Calu3 (cell line): Measurements from ENCODE around the gene SBF2. TPM values are rescaled to one million over a fixed set of nuclear protein-coding genes. Genes with fewer than 3 reads are reported as not detected.

ENCODE experiments used
- BruUV-seq: library from RNA; stranded (reverse); fragments of 400-500 nt; replicated peaks from 2 replicates; lab custom pipeline; 2021; lab: Mats Ljungman, UMichigan
- CTCF ChIA-PET: fragments of 300-600 bp; sonication (Branson Sonifier 250); formaldehyde crosslinking; loops from one replicate; lab custom pipeline; 2022; ENCODE audit warnings: antibody characterized with exemption; lab: Charles Lee
- DNase-seq: peaks from one replicate; pipeline ENCODE4 v3.0.0; 2022
- H3K27ac Mint-ChIP-seq: one replicate; pipeline ENCODE4 v1.8.0; 2022; ENCODE audit warnings: mixed read lengths; ENCODE audit not compliant: unreplicated experiment
- H3K27me3 Mint-ChIP-seq: one replicate; pipeline ENCODE4 v1.8.0; 2022; ENCODE audit warnings: mixed read lengths; ENCODE audit not compliant: unreplicated experiment
- H3K36me3 Mint-ChIP-seq: one replicate; pipeline ENCODE4 v1.8.0; 2022; ENCODE audit warnings: mild to moderate bottlenecking, moderate library complexity, mixed read lengths; ENCODE audit not compliant: insufficient read depth, unreplicated experiment
- H3K4me1 Mint-ChIP-seq: one replicate; pipeline ENCODE4 v1.8.0; 2022; ENCODE audit warnings: mild to moderate bottlenecking, low read depth, mixed read lengths; ENCODE audit not compliant: unreplicated experiment
- H3K4me3 Mint-ChIP-seq: one replicate; pipeline ENCODE4 v1.8.0; 2022; ENCODE audit warnings: mild to moderate bottlenecking, low read depth, moderate library complexity, mixed read lengths; ENCODE audit not compliant: unreplicated experiment
- H3K9me3 Mint-ChIP-seq: one replicate; pipeline ENCODE4 v1.8.0; 2022; ENCODE audit warnings: low read depth, mixed read lengths; ENCODE audit not compliant: unreplicated experiment
- intact Hi-C: fragments of 100-400 bp; cut with micrococcal nuclease; formaldehyde crosslinking; loops from one replicate; pipeline ENCODE4 v1.10.0; 2022; ENCODE audit not compliant: unreplicated experiment
- total RNA-seq: library from RNA; stranded (reverse); gene quantifications from 2 replicates; pipeline ENCODE4 v1.2.3, GENCODE V29; 2022
- TF ChIP-seq, protein P1 (sequence below): fragments of 200-600 bp; IDR thresholded peaks from one replicate; pipeline ENCODE4 v1.8.0; 2022; ENCODE audit warnings: antibody characterized with exemption; ENCODE audit not compliant: unreplicated experiment

The SBF2 gene
- total RNA-seq, 1 experiment from 2014 or later: 39.0 TPM

DNA sequence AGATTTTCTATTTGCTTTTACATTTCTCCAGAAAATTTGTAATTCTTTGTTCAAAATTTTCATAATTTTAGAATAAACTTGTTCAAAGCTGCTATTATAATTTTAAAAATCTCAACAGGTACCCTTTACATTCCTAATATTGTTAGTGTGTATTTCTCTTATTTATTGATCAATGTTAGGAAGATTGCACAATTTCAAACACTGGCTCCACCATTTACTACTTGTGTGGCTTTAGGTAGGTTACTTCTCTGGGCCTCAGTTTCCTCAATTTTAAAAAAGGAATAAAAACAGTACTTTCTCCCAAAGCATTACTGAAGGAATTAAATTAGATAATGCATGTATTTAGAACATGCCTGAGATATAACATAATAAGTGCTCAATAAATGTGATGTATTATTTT is 180.2 kb downstream of the SBF2 start:
- Mint-ChIP-seq H3K4me1 (no peaks in the 10 kb centered on the region), H3K9me3 (no peaks in the 10 kb centered on the region), H3K27me3 (no peaks in the 10 kb centered on the region), H3K4me3 (no peak overlapping the region), H3K36me3 (no peaks in the 10 kb centered on the region), H3K27ac (no peak overlapping the region)
- TF ChIP-seq, protein P1, sequence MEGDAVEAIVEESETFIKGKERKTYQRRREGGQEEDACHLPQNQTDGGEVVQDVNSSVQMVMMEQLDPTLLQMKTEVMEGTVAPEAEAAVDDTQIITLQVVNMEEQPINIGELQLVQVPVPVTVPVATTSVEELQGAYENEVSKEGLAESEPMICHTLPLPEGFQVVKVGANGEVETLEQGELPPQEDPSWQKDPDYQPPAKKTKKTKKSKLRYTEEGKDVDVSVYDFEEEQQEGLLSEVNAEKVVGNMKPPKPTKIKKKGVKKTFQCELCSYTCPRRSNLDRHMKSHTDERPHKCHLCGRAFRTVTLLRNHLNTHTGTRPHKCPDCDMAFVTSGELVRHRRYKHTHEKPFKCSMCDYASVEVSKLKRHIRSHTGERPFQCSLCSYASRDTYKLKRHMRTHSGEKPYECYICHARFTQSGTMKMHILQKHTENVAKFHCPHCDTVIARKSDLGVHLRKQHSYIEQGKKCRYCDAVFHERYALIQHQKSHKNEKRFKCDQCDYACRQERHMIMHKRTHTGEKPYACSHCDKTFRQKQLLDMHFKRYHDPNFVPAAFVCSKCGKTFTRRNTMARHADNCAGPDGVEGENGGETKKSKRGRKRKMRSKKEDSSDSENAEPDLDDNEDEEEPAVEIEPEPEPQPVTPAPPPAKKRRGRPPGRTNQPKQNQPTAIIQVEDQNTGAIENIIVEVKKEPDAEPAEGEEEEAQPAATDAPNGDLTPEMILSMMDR: no peak
- intact Hi-C loops: no loop called here
- DNase-seq: no peak
- no TSS peak for BruUV-seq
- CTCF ChIA-PET: no interaction called here

DNA sequence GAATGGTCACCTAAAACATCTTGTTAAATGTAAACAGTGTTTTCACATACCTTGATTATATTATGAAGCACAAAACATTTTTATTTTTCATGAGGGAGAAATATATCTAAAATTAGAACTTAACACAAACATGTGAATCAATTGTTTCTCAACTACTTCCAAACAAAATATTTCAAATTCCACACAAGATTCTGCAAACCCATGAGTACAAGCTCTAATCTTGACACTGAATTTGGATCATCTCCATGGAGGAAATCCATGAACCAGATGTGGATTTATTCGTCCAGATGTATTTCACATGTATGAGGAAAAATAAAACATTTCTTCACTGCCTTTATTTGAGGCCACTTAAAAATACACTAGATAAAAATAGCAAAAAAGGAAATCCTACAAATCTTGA is 184.2 kb downstream of the SBF2 start:
- Mint-ChIP-seq H3K36me3 (no peaks in the 10 kb centered on the region), H3K27ac (no peak overlapping the region), H3K27me3 (no peaks in the 10 kb centered on the region), H3K4me1 (no peaks in the 10 kb centered on the region), H3K9me3 (no peaks in the 10 kb centered on the region), H3K4me3 (no peak overlapping the region)
- DNase-seq: no peak
- no TSS peak for BruUV-seq
- intact Hi-C loops: no loop called here
- TF ChIP-seq, protein P1: no peak
- CTCF ChIA-PET: no interaction called here

DNA sequence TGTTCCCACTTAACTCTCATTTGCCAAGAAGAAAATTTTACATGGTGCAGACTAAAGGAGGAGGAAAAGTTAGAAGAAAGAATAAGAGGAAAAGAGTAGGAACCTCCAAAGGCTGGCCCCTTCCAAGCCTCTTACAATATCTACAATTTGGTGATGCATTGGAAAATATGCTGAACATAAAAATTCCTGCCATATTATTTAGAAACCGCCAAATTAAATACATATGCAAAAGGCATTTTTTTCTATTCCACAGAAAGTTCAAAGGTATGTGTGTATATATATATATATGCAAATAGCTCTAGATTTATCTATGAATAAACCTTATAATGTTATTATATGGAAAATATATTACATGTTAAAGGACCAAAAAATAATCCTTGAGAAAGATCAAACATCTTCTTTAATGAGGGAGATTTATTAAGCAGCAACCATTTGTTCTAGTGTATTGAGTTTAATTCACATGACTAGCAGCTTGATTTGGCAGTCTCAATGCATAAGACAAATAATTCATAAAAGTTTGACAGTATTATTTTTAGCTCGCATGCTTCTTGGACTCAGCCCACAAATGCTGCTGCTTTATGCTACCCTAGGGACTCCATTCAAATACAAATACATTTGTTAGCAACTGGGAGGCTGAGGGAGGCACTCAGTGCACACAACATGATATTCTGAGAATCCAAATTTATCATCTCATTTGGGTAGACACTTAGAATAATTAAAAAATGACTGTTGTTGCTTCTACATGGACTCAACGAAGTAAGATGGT is 184.9 kb downstream of the SBF2 start:
- BruUV-seq: no TSS peak
- DNase-seq: no peak
- H3K9me3 Mint-ChIP-seq: no peaks in the 10 kb centered on the region
- H3K36me3 Mint-ChIP-seq: no peaks in the 10 kb centered on the region
- TF ChIP-seq, protein P1: no peak
- no peak overlapping the region for H3K4me3 Mint-ChIP-seq
- H3K4me1 Mint-ChIP-seq: no peaks in the 10 kb centered on the region
- no peaks in the 10 kb centered on the region for H3K27me3 Mint-ChIP-seq
- CTCF ChIA-PET: no interaction called here
- intact Hi-C loops: no loop called here
- H3K27ac Mint-ChIP-seq: no peak overlapping the region

DNA sequence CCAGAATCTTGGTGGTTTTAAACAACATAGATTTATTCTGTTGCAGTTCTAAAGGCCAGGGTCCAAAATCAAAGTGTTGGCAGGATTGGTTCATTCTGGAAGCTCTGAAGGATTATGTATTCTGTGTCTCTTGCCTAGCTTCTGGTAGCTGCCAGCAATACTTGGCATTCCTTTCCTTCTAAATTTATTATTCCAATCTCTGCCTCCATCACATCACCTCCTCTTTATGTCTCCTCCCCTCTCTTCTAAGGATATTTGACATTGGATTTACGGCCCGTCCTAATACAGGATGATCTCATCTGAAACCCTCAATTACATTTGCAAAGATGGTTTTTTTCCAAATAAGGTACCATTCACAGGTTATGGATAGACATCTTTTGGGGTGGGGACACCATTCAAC is 186.5 kb downstream of the SBF2 start:
- TF ChIP-seq, protein P1: no peak
- no peak for DNase-seq
- H3K9me3 Mint-ChIP-seq: no peaks in the 10 kb centered on the region
- CTCF ChIA-PET: no interaction called here
- no peak overlapping the region for H3K4me3 Mint-ChIP-seq
- no peaks in the 10 kb centered on the region for H3K4me1 Mint-ChIP-seq
- intact Hi-C loops: no loop called here
- no peaks in the 10 kb centered on the region for H3K36me3 Mint-ChIP-seq
- H3K27ac Mint-ChIP-seq: no peak overlapping the region
- H3K27me3 Mint-ChIP-seq: no peaks in the 10 kb centered on the region
- no TSS peak for BruUV-seq
